ENCODE measurements around the gene AP2M1. TPM values are rescaled to one million over a fixed set of nuclear protein-coding genes. Genes with fewer than 3 reads are reported as not detected.

The AP2M1 gene
- total RNA-seq, 1 experiment from 2014 or later: 335 TPM

GRCh38 chr3:184172681-184173373 lies 1.8 kb upstream of the AP2M1 start:
- no peak for TF ChIP-seq REST (IDR thresholded peaks at IDR 0.05; ENCODE audit: insufficient read depth in 1 of 2, low read depth in 2 of 2, low read length in 1 of 2)
- TF ChIP-seq POLR2AphosphoS5 (IDR thresholded peaks at IDR 0.05; ENCODE audit: low read depth, low read length): 0 out of 2 replicates have a peak, but pooled peaks have one; percentile 6
- no peak for TF ChIP-seq TCF7L2 (IDR thresholded peaks at IDR 0.05; ENCODE audit: low read depth, low read length)
- TF ChIP-seq CTCF (IDR thresholded peaks at IDR 0.05): no peak
- TF ChIP-seq SIN3A (IDR thresholded peaks at IDR 0.05; ENCODE audit: borderline replicate concordance, insufficient read depth, low read depth, low read length): no peak
- BruUV-seq (replicated peaks): TSS peak; percentile 50
- ChIA-PET POLR2A (no interaction called here), CTCF (no interaction called here)
- H3K4me3 ChIP-seq (ENCODE audit: low read depth in 2 of 2, low read length in 2 of 2): no peak overlapping the region
- no peak for ATAC-seq
- intact Hi-C loops (cut with micrococcal nuclease; ENCODE audit: unreplicated experiment) (no loop called here), in situ Hi-C loops (cut with HindIII; ENCODE audit: low pct_unique_long_range_greater_than_20kb, low sequenced_read_pairs) (no loop called here)
- DNase-seq (ENCODE audit: low read depth, low spot score): no peak
- H3K9me3 ChIP-seq (ENCODE audit: control insufficient read depth, insufficient read depth, low read depth, low read length): no peaks in the 10 kb centered on the region
- H3K27ac ChIP-seq (ENCODE audit: low read length): no peak overlapping the region
- no peaks in the 10 kb centered on the region for H3K27me3 ChIP-seq (ENCODE audit: control insufficient read depth, insufficient read depth, low read length)
- H3K4me1 ChIP-seq (ENCODE audit: control insufficient read depth, insufficient read depth, low read length): peaks cover 18% of the 10 kb centered on the region
- H3K36me3 ChIP-seq (ENCODE audit: control insufficient read depth, insufficient read depth, low read length): peaks cover 3% of the 10 kb centered on the region; the same call in 1 of the 2 replicates

GRCh38 chr3:184173374-184173722 lies 1.3 kb upstream of the AP2M1 start:
- TF ChIP-seq TCF7L2 (IDR thresholded peaks at IDR 0.05; ENCODE audit: low read depth, low read length) (no peak), REST (IDR thresholded peaks at IDR 0.05; ENCODE audit: insufficient read depth in 1 of 2, low read depth in 2 of 2, low read length in 1 of 2) (no peak), SIN3A (IDR thresholded peaks at IDR 0.05; ENCODE audit: borderline replicate concordance, insufficient read depth, low read depth, low read length) (no peak), CTCF (IDR thresholded peaks at IDR 0.05) (no peak), POLR2AphosphoS5 (IDR thresholded peaks at IDR 0.05; ENCODE audit: low read depth, low read length) (no peak)
- Histone ChIP-seq H3K4me3 (ENCODE audit: low read depth in 2 of 2, low read length in 2 of 2) (no peak overlapping the region), H3K27me3 (ENCODE audit: control insufficient read depth, insufficient read depth, low read length) (no peaks in the 10 kb centered on the region), H3K9me3 (ENCODE audit: control insufficient read depth, insufficient read depth, low read depth, low read length) (no peaks in the 10 kb centered on the region), H3K36me3 (ENCODE audit: control insufficient read depth, insufficient read depth, low read length) (peaks cover 4% of the 10 kb centered on the region; the same call in 1 of the 2 replicates), H3K4me1 (ENCODE audit: control insufficient read depth, insufficient read depth, low read length) (peaks cover 18% of the 10 kb centered on the region), H3K27ac (ENCODE audit: low read length) (no peak overlapping the region)
- CTCF ChIA-PET: no interaction called here
- DNase-seq (ENCODE audit: low read depth, low spot score): no peak
- intact Hi-C loops (cut with micrococcal nuclease; ENCODE audit: unreplicated experiment): no loop called here
- no TSS peak for BruUV-seq (replicated peaks)
- POLR2A ChIA-PET: interaction anchor here (1.0 kb wide), 1 partner anchor 18 kb away, joined by 6 read pairs; the partner anchor contains the start of gene DVL3
- ATAC-seq: no peak
- in situ Hi-C loops (cut with HindIII; ENCODE audit: low pct_unique_long_range_greater_than_20kb, low sequenced_read_pairs): no loop called here
